ENCODE results near the gene ZNF211. TPM values are rescaled to one million over a fixed set of nuclear protein-coding genes. Genes with fewer than 3 reads are reported as not detected.

ZNF211 gene
- total and polyA plus RNA-seq, 9 of the 15 experiments (the other 6 are each of a cell fraction or from before 2014, with no cell fraction given), result 1.3 to 11.6 (median 4.5) TPM

DNA sequence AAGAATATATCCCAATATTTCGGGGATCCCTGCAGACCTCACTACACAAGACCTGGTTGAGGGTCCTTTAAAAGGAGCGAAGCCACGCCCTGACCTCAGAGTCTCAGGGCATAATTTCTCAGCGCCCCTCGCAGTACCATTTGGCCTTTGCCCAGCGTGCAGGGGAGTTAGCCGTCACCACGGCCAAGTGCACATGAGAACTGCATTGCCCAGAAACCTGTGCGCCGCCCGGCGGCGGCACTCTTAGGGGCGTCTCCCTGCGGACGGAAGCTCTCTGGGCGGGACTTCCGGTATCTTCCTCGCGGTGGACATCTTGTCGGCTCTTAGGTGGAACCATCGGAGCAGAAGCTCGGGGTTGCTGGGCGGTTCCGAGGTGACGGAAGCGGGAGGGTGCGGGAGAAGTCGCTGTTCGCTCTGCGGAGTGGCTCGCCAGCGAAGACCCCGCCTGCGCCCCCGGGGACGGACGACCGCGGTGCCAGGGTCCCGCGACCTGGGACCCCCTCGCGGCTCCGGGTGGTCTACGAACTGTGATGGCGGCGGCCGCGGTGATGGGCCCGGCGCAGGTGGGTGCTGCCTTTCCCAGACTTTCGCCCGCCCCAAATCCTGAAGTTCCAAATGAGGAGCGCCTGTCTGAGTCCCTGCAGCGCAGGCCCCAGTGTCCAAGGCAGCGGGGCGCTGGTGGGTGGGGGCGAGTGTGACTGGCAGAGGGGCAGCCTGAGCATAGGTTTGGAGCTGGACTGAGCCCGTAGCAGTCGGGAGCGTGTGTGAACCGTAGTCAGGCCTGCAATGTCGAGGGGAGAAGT is 18.8 kb upstream of the ZNF211 start, which contains the start of gene ZNF134:
Gene ZNF134 (plus strand): TSS at position 302 of the 803 bp plus-strand sequence. CDS start 5,227 bp downstream, outside the sequence.
- intact Hi-C loops (cut with micrococcal nuclease), result no loop called here
- peak; percentile 100 for ATAC-seq
- 2% methylated on average over 41 of the region's 64 CpGs for WGBS (ENCODE audit: insufficient coverage, low coverage, missing lambda C conversion rate)
- Histone ChIP-seq H3K27ac (ENCODE audit: extremely low read depth, low read depth, low read length) (peak within 1 kb of the TSS; percentile 68), H3K27me3 (ENCODE audit: control insufficient read depth in 2 of 2, insufficient read depth in 2 of 2, low read length in 2 of 2) (no peaks in the 10 kb centered on the region), H3K9me3 (replicated peaks; ENCODE audit: control insufficient read depth, insufficient read depth, low read depth, low read length) (peaks cover 26% of the 10 kb centered on the region), H3K4me3 (peak within 1 kb of the TSS; percentile 92), H3K9me1 (ENCODE audit: control insufficient read depth, insufficient read depth, low read length) (no peaks in the 10 kb centered on the region), H3K79me2 (ENCODE audit: control insufficient read depth, insufficient read depth, low read length) (peaks cover 24% of the 10 kb centered on the region), H3K4me1 (replicated peaks in 1 of 2; ENCODE audit: control insufficient read depth in 2 of 2, insufficient read depth in 2 of 2, low read length in 2 of 2) (peaks cover 3 to 8% of the 10 kb centered on the region in 2 experiments; a peak in 2 of 5 replicates), H4K20me1 (replicated peaks; ENCODE audit: control insufficient read depth, insufficient read depth, low read length) (no peaks in the 10 kb centered on the region), H2AFZ (ENCODE audit: low read depth, low read length) (peak within 1 kb of the TSS; percentile 73), H3K9ac (ENCODE audit: insufficient read depth in 1 of 2, low read depth in 2 of 2, low read length in 2 of 2) (peak within 1 kb of the TSS; percentile 74 to 91), H3K4me2 (ENCODE audit: insufficient read depth, low read length) (peak within 1 kb of the TSS; percentile 97), H3K36me3 (ENCODE audit: control insufficient read depth, insufficient read depth, low read length) (peaks cover 29% of the 10 kb centered on the region)
- BruUV-seq (replicated peaks), result TSS peak; percentile 57
- ChIA-PET POLR2A (interaction anchor here (0.6 kb wide), 1 partner anchor 874 kb away, joined by 3 read pairs; no protein-coding TSS in a partner anchor), CTCF (ENCODE audit: low intra/inter-chr PET ratio) (no interaction called here)
- peak; percentile 91 to 94 (median 93) for DNase-seq (ENCODE audit: extremely low read depth in 1 of 4, low spot score in 3 of 4)
- in situ Hi-C loops (cut with MboI), result no loop called here
- FAIRE-seq, result peak; percentile 96
- TF ChIP-seq KLF1 (tag; IDR thresholded peaks at IDR 0.05) (no peak; the same call in 1 of the 2 replicates), TBL1XR1 (IDR thresholded peaks at IDR 0.05; ENCODE audit: low read length in 2 of 2) (0 out of 4 replicates have a peak, but pooled peaks of 1 of the 2 experiments have one; percentile 37), SIX5 (IDR thresholded peaks at IDR 0.05; ENCODE audit: borderline replicate concordance in 1 of 2, insufficient read depth in 1 of 2, low read depth in 1 of 2, low read length in 2 of 2) (peak; percentile 67 to 70), THAP7 (CRISPR knock-in tag; IDR thresholded peaks at IDR 0.05) (no peak), NFRKB (IDR thresholded peaks at IDR 0.05; ENCODE audit: low read depth) (peak; percentile 81; the same call in 1 of the 2 replicates), CREB5 (CRISPR knock-in tag; IDR thresholded peaks at IDR 0.05) (no peak), ARHGAP35 (IDR thresholded peaks at IDR 0.05; ENCODE audit: partially characterized antibody) (no peak), ZNF143 (CRISPR knock-in tag; IDR thresholded peaks at IDR 0.05) (peak; percentile 82), PHTF2 (CRISPR knock-in tag; IDR thresholded peaks at IDR 0.05) (no peak), HNRNPUL1 (IDR thresholded peaks at IDR 0.05; ENCODE audit: low read length) (no peak), ZNF217 (CRISPR knock-in tag; IDR thresholded peaks at IDR 0.05) (no peak), HOXB6 (CRISPR knock-in tag; IDR thresholded peaks at IDR 0.05; ENCODE audit: borderline replicate concordance) (no peak)
- TF ChIP-seq, protein P1, sequence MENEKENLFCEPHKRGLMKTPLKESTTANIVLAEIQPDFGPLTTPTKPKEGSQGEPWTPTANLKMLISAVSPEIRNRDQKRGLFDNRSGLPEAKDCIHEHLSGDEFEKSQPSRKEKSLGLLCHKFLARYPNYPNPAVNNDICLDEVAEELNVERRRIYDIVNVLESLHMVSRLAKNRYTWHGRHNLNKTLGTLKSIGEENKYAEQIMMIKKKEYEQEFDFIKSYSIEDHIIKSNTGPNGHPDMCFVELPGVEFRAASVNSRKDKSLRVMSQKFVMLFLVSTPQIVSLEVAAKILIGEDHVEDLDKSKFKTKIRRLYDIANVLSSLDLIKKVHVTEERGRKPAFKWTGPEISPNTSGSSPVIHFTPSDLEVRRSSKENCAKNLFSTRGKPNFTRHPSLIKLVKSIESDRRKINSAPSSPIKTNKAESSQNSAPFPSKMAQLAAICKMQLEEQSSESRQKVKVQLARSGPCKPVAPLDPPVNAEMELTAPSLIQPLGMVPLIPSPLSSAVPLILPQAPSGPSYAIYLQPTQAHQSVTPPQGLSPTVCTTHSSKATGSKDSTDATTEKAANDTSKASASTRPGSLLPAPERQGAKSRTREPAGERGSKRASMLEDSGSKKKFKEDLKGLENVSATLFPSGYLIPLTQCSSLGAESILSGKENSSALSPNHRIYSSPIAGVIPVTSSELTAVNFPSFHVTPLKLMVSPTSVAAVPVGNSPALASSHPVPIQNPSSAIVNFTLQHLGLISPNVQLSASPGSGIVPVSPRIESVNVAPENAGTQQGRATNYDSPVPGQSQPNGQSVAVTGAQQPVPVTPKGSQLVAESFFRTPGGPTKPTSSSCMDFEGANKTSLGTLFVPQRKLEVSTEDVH (IDR thresholded peaks at IDR 0.05; ENCODE audit: low read depth, partially characterized antibody), result peak; percentile 26
- TF ChIP-seq, protein P2, sequence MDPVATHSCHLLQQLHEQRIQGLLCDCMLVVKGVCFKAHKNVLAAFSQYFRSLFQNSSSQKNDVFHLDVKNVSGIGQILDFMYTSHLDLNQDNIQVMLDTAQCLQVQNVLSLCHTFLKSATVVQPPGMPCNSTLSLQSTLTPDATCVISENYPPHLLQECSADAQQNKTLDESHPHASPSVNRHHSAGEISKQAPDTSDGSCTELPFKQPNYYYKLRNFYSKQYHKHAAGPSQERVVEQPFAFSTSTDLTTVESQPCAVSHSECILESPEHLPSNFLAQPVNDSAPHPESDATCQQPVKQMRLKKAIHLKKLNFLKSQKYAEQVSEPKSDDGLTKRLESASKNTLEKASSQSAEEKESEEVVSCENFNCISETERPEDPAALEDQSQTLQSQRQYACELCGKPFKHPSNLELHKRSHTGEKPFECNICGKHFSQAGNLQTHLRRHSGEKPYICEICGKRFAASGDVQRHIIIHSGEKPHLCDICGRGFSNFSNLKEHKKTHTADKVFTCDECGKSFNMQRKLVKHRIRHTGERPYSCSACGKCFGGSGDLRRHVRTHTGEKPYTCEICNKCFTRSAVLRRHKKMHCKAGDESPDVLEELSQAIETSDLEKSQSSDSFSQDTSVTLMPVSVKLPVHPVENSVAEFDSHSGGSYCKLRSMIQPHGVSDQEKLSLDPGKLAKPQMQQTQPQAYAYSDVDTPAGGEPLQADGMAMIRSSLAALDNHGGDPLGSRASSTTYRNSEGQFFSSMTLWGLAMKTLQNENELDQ (CRISPR knock-in tag; IDR thresholded peaks at IDR 0.05; ENCODE audit: borderline replicate concordance), result no peak

Measured in K562 (cell line).